Stimulated activated CD8-positive, alpha-beta memory T cell treated with anti-CD3 and anti-CD28 coated beads, Interleukin-7, amount 100 ng/mL, for 1 hour (primary cell): Measurements from ENCODE around the gene MTR.

Source experiments
- DNase-seq, 2 donors: peaks; one replicate each; pipeline ENCODE4 v3.0.0-alpha.2; 2020; ENCODE audit warnings: low read depth in 2 of 2

The MTR gene

DNA sequence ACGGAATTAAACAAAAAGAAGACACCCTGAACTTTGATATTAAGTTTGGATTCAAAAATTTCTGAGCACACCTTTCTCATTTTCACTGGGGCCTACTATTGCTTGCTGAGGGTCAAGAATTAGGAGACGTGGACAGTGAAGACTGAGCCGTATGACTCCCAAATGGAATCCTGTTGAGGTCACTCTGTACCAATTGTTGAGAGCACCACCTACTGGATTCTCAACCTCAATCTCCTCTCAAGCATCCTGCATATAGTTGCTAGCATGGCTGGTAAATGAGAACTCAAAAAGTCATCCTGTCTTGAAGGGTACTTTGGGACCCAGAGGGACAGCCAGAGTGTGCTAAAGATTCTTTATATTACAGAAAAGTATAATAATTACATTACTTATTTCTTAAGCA lies 20.2 kb upstream of the MTR start:
- DNase-seq, result no peak

DNA sequence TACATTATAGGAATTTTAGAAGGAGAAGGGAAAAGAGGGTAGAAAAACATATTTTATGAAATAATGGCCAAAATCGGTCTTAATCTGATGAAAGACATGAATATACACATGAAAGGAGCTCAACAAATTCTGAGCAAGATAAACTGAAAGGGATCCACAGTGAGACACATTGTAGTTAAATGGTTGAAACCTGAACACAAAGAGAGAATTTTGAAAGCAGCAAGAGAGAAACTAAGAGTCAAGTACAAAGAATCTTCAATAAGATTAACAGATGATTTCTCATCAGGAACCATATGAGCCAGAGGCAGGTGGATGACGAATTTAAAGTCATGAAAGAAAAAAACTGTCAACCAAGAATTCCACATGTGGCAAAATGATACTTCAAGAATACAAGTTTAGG lies 15.8 kb upstream of the MTR start:
- DNase-seq, result no peak

DNA sequence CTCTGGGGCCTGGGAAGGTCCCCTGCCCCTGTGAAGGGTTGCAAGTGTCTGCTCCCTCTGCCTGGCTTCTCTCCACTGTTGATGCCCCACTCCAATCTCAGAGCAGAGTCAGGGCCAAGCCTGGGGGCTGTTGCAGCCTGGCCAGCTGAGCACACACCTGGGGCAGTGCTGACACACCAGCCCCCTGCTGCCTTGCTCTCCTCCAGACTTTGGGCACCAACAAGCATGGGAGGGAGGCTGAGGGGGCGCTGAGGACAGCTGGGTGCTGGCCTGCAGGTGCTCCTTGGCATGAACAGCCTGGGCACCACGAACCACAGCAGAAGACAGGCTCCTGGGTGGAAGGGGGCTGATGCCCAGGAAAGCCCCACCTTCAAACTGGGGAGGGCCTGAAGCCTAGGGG lies 9.6 kb upstream of the MTR start:
- DNase-seq, result no peak

DNA sequence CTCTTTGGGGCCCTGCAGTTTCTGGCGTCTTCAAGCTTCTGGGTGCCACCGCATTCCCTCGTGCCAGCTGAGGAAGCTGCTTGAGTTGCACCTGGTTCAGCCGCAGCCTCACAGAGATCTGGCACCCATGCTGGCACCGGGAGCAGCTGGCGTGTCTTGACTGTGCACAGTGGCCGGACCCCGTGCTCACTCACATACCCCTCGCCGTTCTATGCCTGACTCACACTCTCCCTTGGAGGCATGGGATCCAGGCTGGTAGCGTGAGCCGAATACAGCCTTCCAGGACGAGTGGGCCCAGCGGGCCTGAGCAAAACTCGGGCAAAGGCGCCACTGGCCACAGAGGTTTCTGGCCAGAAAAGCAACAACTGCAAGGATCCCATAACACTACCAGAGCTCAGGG lies 8.6 kb upstream of the MTR start:
- DNase-seq, result no peak

DNA sequence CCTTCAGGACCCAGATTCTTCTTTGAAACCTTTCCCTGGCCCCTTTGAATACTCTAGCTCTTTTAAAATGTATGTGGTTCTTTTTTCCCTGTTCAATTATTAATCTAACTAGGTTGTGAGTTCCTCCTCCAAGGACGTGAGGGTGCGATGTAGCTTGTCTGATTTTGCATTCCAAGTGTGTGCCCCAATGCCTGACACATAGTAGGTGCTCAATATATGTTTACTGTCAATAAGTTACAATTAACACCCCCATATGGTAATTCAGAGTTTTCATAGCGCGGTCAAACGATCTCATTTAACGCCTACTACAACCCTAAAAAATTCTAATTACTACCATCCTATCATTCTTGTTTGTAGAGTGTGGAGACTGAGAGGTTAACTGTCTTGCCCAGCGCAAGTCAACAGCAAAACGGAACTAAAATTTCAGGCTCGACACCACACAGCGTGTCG lies 482 bp upstream of the MTR start:
- DNase-seq, result no peak

DNA sequence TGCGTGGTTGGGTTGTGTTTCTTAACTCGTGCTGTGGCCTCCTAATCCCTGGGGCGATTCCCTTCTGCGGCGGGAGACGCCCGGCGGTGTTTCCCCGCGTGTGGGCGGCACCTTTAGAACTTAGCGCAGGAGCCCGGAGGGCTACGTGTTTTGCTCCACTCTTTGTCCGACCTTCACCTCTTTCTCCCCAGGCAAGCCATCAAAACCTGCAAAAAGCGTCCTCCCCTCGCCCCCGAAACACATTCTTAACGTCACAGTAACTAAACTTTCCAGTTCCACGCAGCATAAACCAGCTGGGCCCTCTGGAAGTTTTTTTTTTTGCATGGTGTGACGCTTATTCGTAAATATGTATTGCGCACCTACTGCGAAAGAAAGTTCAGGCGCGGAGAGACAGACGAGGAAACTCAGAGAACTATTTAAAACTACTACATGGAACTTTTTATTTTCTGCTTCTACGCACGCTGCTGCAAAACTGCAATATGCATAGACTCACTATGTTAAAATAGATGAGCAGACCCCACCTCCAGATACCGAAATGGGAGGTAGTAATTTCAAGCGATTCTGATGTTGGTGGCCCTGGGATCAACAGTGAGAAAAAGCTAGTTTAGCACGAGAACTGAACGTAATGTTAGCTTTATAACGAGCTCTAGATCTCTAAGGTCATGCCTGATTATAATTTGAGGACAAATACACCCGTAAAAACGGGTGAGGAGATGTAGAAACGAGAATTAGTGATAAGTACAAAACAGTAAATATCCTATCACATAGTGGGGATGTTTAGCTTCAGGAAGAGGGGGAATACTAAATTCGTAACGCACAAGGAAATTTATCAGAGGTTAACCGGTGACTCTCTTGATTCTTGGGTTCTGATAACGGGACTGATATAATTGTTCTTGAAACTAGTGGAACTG lies 920 bp downstream of the MTR start:
- peak; percentile 20 to 36 for DNase-seq

DNA sequence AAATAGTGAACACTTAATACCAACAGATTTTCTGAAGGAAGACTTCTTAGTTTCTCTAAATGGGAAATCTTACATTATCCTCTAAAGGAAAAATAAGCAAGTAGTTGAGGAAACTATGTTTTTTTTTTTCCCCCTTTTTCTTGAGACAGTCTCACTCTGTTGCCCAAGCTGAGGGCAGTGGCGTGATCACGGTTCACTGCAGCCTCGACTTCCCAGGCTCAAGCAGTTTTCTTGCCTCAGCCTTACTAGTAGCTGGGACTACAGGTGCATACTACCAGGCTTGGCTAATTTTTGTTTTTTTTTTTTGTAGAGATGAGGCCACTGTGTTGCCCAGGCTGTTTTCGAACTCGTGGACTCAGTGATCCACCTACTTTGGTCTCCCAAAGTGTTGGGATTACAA lies 3.9 kb downstream of the MTR start:
- DNase-seq, result no peak

DNA sequence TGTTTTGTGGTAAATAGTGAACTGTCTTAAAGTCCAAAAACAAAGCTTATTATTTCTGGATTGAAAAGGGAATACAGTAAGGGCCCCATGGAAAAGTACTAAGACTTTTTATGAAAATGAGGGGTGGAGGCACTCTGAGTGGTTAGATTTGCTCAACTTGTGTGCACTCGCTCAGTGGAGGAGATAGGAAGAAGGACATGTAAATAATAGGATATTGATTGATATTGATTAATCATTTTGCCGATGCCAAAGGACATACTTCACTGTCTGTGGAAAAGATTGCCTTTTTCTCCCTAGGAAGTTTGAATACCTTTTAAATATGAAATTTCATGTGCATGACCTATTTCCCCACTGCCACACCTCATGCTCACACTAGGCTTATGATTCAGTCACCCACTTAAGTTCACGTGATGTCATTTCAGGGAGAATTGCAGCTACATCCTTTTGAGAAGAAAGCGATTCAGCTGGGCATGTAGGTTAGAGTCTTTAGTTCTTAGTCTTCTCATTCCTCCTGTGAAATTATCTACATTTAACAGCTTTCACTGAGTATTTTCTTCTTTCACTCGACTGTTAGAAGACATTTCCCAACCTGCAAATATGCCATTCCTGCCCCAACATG lies 5.0 kb downstream of the MTR start:
- no peak for DNase-seq

DNA sequence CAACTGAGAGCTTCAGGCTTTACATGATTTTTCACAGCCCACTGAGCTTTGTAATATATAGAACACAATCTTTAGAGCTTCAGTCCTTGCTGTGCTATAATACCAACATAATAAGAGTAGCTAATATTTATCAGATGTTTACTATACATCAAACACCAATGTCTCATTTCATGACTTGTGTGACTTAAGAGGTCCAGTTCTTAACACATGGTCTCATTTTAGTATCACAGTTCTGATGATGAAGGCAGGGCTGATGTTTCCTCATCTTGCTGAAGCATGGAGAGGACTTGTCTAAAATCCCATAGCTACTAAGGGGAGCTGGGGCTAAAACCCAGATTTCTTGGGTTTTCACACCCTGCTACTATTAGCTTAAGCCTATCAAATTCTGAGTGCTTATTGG lies 5.5 kb downstream of the MTR start:
- no peak for DNase-seq

DNA sequence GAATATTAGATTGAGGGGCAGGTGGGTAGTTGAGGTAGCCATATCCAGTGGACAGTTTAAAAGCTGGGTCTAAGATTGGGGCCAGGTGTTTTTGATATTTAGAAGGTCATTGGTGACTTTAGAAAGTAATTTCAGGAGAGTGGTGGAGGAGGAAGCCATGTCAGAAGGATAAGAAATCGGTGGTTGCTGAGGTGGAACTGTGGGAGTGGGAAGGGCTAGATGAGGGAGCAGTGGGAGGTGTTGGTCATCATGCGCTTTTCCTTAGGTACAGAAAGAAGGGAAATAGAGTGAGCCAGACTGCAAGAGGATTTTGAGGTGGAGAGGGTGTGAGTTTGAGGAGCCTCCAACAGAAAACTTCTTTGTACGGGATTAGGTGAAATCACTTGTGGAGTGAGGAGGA lies 7.2 kb downstream of the MTR start:
- no peak for DNase-seq

DNA sequence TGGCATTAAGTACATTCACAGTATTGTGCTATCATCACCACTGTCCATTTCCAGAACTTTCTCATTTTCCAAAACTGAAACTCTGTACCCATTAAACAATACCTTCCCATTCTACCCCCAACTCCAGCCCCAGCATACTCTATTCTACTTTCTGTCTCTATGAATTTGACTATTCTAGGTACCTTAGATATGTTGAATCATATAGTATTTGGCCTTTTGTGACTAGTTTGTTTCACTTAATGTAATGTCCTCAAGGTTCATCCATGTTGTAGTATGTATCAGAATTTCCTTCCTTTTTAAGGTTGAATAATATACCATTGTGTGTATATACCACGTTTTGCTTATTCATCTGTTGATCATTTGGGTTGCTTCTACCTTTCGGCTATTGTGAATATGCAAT lies 11.5 kb downstream of the MTR start:
- DNase-seq, result no peak

DNA sequence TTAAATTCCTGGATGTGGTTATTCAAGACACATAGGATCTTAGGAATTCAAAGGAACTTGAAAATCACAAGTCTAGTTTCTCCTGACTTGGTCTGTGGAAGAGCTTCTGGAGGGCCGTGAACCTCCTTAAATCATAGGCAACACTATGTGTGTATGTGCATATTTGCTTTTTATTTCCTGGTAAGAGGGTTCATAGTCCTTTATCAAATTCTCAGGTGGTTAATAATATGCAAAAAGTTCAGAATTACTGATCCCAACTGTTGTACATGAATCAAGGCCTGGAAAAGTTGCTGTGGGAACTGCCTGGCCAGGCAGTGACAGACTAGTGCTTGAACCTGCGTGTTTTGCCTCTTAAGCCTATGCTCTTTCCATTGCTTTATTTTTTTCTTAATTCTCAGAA lies 12.9 kb downstream of the MTR start:
- no peak for DNase-seq

DNA sequence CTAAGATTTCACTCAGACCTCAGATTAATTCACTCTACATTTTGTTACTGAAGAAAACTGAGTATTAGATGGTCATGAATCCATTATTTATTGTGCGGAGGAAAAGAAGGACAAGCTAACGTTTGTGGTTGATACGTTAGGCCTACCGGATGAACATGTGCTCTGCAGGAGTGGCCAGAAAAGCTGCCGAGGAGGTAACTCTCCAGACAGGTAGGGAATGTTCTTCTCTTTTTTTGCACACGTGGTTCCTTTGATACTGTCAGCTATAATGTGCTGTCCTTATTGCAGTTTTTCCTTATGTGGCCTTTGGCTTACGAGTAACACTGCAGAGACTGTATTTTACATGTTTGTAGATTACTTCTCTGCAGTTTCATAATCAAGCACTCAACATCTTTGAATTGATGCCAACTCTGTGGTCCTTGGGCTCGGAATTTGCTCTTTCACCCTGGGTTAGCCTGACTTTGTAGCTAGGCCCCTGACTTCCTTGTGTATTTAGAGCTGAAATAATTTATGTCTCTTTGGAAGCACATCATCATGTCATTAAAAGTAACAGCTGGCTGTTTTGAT lies 13.6 kb downstream of the MTR start:
- no peak for DNase-seq

DNA sequence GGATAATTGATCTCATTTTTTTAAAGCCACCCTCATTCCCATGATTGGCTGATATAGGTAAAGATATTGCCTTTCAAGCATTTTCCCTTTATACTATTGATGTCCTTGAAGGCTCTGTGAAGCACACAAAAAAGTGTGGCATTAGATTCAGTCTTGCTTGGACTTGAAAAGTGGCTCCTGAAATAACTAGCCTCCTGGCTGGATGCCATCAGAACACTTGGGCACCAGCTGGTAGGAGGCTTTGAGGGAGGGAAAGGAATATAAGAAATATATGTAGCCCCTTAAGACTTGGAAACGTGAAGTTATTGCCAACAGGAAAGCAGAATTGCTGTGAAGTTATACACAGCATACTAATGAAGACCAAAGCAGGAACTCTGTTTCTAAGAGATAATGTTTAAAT lies 14.1 kb downstream of the MTR start:
- no peak for DNase-seq

DNA sequence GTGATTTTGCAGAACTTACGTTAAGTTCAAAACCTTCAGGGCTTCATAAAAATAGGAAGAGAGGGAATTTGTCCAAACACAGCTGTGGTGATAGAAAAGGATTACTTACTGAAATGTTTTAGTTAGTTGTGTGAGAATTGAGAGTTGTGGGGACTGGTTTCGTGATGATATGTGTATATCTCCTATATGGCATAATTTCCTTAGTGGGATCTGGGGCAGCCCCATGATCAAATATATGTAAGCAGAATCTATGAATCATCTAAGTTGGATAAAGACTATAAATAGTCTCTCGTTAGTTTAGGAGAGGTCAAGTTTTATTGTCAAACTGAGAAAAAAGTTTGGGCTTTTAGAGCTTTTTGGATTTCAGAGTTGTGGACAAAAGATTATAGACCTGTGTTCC lies 14.9 kb downstream of the MTR start:
- DNase-seq, result no peak

DNA sequence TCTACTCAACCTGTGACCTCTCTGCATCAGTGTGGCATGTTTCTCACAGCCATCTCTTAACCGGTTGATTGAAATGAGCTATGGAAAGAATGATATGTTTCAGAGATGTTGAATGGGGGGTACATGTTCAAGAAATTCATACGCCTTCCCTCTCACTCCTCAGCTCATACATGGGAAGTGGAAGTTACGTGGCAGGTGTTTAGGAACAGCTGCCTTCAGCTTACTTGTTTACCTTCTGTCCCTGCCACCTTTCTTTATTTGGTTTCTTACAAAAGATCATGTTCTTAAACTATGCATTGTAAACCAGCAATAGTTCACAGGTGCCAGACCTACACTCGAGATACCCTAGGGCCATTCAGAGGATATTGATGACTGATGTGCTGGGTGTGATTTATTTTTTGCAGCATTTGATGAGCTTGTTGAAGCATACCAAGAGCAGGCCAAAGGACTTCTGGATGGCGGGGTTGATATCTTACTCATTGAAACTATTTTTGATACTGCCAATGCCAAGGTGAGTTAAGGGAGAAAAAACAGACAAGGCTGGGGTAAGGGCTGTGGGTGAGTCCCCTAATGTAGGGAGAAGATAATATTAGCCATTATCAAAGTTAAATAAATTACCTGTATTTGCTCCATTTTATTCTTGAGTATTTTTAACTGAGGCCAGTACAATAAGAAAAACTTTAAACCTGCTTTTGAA lies 17.4 kb downstream of the MTR start:
- DNase-seq, result no peak

DNA sequence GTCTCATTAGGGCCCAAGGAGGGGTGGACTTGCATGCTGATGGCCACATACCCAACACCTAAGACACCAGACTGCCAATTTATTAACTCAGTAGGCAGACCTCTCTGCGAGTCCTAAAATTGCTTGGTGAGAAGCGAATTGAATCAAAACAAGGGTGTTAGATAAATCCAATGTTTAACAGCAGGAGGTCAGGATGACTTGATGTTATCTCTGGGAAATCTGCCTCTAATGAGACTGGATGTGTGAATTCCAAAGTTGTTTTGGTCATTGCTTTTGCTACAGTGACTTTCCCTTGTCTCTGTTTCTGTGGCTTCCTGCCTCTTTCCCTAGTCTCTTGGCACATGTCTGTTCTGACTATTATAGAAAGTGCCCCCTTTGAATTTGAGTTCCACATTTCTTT lies 20.8 kb downstream of the MTR start:
- no peak for DNase-seq

DNA sequence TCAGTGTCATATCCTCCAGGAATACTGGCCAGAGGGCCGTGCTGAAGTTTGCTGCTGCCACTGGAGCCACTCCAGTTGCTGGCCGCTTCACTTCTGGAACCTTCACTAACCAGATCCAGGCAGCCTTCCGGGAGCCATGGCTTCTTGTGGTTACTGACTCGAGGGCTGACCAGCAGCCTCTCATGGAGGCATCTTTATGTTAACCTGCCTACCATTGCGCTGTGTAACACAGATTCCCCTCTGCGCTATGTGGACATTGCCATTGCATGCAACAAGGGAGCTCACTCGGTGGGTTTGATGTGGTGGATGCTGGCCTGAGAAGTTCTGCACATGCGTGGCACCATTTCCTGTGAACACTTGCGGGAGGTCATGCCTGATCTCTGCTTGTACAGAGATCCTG lies 24.8 kb downstream of the MTR start:
- no peak for DNase-seq

DNA sequence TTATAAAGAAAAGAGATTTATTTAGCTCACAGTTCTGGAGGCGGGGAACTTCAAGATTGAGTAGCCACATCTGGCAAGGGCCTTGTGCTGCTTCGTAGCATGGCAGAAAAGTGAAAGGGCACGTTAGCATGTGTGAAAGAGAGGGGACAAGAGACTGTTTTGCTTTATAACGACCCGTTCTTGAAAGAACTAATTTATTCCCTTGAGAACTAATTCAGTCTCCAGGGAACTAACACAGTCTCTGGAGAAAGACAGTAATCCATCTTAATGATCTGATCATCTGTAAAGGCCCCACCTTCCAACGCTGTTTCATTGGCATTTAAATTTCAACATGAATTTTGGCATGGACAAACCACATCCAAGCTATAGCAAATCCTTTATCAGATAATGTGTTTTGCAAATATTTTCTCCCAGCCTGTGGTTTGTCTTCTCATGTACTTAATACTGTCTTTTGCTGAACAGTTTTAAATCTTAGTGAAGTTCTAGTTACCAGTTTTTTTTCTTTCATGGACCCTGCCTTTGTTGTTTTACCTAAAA lies 26.1 kb downstream of the MTR start:
- DNase-seq, result no peak

DNA sequence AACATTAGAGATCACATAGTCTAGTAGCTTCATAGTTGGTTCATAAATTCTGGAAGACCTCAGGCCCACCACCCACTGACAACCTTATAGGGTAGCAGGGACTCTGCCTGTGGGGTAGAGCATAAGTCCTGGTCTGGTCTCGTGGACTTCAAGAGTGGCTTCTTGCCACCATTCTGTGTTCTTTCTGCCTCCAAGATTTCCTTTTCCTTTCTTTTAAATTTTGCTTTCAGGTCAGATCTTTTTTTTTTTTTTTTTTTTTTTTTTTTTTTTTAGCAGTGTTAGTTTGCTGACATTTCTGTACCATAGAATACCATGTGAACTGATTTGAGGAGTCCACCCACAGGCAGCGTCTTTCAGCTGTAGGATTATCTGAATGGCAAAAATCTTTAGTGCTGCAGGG lies 28.5 kb downstream of the MTR start:
- no peak for DNase-seq

DNA sequence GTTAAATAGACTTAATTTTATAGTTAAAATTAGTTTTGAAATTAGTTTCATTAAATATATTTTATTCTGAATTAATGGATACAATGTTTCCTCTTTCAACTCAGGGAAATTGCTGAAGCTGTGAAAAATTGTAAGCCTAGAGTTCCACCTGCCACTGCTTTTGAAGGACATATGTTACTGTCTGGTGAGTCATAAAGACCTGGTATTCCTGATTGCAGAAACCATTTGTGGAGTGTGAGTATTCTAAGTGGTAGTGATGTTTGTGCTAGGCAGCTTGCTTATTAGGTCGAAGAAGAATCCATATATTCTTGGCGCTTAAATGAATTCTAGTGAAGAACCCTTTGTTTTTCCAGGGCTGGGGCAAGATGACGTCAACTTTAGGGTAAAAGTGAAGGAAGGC lies 34.0 kb downstream of the MTR start:
- no peak for DNase-seq

DNA sequence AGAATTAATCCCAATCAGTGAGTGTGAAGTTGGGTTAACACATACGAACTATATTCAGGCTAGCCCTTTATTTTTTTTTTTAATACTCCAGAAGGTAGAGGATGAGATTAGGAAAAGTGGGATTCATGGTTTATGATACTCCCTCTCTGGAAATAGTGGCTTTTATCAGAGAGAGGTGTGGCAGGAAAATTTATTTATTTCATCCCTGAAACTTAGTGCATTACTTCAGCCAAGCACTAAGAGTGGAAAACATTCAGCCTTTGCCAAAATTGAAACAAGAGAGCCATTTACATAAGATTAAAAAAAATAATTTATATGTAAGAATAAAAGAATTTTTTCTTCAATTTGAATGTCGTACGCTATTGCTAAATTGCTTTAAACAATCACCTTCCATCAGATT lies 35.0 kb downstream of the MTR start:
- no peak for DNase-seq
